WTC11 (cell line): ENCODE data around the gene ATG7. TPM values are rescaled to one million over a fixed set of nuclear protein-coding genes. Genes with fewer than 3 reads are reported as not detected.

Experiments
- ATAC-seq: fragments of 200-7000 bp; cut with Tn5 transposase; 2 replicates; pipeline ENCODE4 v1.10.0; 2021; ENCODE audit warnings: mild to moderate bottlenecking, moderate library complexity
- CTCF ChIA-PET: fragments of 300-600 bp; sonication (Branson Sonifier 250); formaldehyde crosslinking; loops from one replicate; lab custom pipeline; 2021; ENCODE audit warnings: antibody characterized with exemption; lab: Charles Lee
- POLR2A ChIA-PET: fragments of 350-600 bp; sonication (Branson Sonifier 250); formaldehyde crosslinking; loops from one replicate; lab custom pipeline; 2021; ENCODE audit warnings: antibody characterized with exemption; lab: Charles Lee
- DNase-seq: peaks from one replicate; pipeline ENCODE4 v3.0.0; 2021; ENCODE audit warnings: low spot score
- H3K27ac Mint-ChIP-seq: 2 replicates; pipeline ENCODE4 v1.8.0; 2021; ENCODE audit warnings: mixed read lengths
- H3K27me3 Mint-ChIP-seq: 2 replicates; pipeline ENCODE4 v1.8.0; 2021; ENCODE audit warnings: low read depth, mild to moderate bottlenecking, moderate library complexity, mixed read lengths
- H3K36me3 Mint-ChIP-seq: 2 replicates; pipeline ENCODE4 v1.8.0; 2021; ENCODE audit warnings: mixed read lengths
- H3K4me1 Mint-ChIP-seq: 2 replicates; pipeline ENCODE4 v1.8.0; 2022; ENCODE audit warnings: mixed read lengths
- H3K4me3 Mint-ChIP-seq: 2 replicates; pipeline ENCODE4 v1.8.0; 2021; ENCODE audit warnings: mild to moderate bottlenecking, moderate library complexity, mixed read lengths
- H3K9me3 Mint-ChIP-seq: 2 replicates; pipeline ENCODE4 v1.8.0; 2021; ENCODE audit warnings: mixed read lengths
- CREB1 ChIP-seq: sonication (generic); formaldehyde crosslinking; IDR thresholded peaks from 2 replicates; pipeline ENCODE4 v1.8.0; 2023; ENCODE audit warnings: mild to moderate bottlenecking, missing genetic modification reagents
- FOXK1 ChIP-seq: sonication (generic); formaldehyde crosslinking; IDR thresholded peaks from 2 replicates; pipeline ENCODE4 v1.8.0; 2022; ENCODE audit warnings: mild to moderate bottlenecking, moderate library complexity, missing genetic modification reagents
- NR2C2 ChIP-seq: sonication (generic); formaldehyde crosslinking; IDR thresholded peaks from 2 replicates; pipeline ENCODE4 v1.8.0; 2022; ENCODE audit warnings: mild to moderate bottlenecking, missing genetic modification reagents
- OVOL2 ChIP-seq: fragments of 250-450 bp; sonication (Bioruptor Pico); IDR thresholded peaks from 2 replicates; pipeline ENCODE4 v1.9.0; 2021; ENCODE audit warnings: mild to moderate bottlenecking, borderline replicate concordance
- RELA ChIP-seq: sonication (generic); formaldehyde crosslinking; IDR thresholded peaks from 2 replicates; pipeline ENCODE4 v1.8.1; 2022; ENCODE audit warnings: missing genetic modification reagents, mild to moderate bottlenecking, borderline replicate concordance
- RORB ChIP-seq: fragments of 250-450 bp; sonication (Bioruptor Pico); IDR thresholded peaks from 2 replicates; pipeline ENCODE4 v1.9.0; 2021; ENCODE audit warnings: mild to moderate bottlenecking
- SP1 ChIP-seq: sonication (generic); formaldehyde crosslinking; conservative IDR thresholded peaks from 2 replicates; pipeline ENCODE4 v1.8.1; 2022; ENCODE audit warnings: missing genetic modification reagents
- TCF7 ChIP-seq: sonication (generic); formaldehyde crosslinking; IDR thresholded peaks from 2 replicates; pipeline ENCODE4 v1.8.0; 2022; ENCODE audit warnings: mild to moderate bottlenecking, low read depth, missing genetic modification reagents, moderate library complexity
- ZNF219 ChIP-seq: sonication (generic); formaldehyde crosslinking; IDR thresholded peaks from 2 replicates; pipeline ENCODE4 v1.8.0; 2023; ENCODE audit warnings: missing genetic modification reagents, mild to moderate bottlenecking, borderline replicate concordance
- ZNF416 ChIP-seq: fragments of 250-450 bp; sonication (Bioruptor Pico); IDR thresholded peaks from 2 replicates; pipeline ENCODE4 v1.9.0; 2021; ENCODE audit warnings: mild to moderate bottlenecking, inconsistent platforms
- ZNF423 ChIP-seq: fragments of 250-450 bp; sonication (Bioruptor Pico); IDR thresholded peaks from 2 replicates; pipeline ENCODE4 v2.1.2; 2022; ENCODE audit warnings: mild to moderate bottlenecking, moderate library complexity
- ZNF671 ChIP-seq: fragments of 250-450 bp; sonication (Bioruptor Pico); IDR thresholded peaks from 2 replicates; pipeline ENCODE4 v1.8.0; 2021; ENCODE audit warnings: mild to moderate bottlenecking
- total RNA-seq: library from RNA; stranded (reverse); gene quantifications from 3 replicates; pipeline ENCODE4 v1.2.3, GENCODE V29; 2021
- TF ChIP-seq, protein P1 (sequence below): fragments of 250-450 bp; sonication (Bioruptor Pico); IDR thresholded peaks from 2 replicates; pipeline ENCODE4 v1.9.0; 2021; ENCODE audit warnings: mild to moderate bottlenecking
- TF ChIP-seq, protein P2 (sequence below): sonication (generic); formaldehyde crosslinking; IDR thresholded peaks from 2 replicates; pipeline ENCODE4 v1.8.0; 2022; ENCODE audit warnings: mild to moderate bottlenecking, missing genetic modification reagents
- TF ChIP-seq, protein P3 (sequence below): sonication (generic); formaldehyde crosslinking; IDR thresholded peaks from 2 replicates; pipeline ENCODE4 v1.8.1; 2022; ENCODE audit warnings: low read depth, mild to moderate bottlenecking, moderate library complexity, missing genetic modification reagents, borderline replicate concordance
- TF ChIP-seq, protein P4 (sequence below): sonication (generic); formaldehyde crosslinking; IDR thresholded peaks from 2 replicates; pipeline ENCODE4 v1.8.1; 2023; ENCODE audit warnings: mild to moderate bottlenecking, missing genetic modification reagents, moderate library complexity
- TF ChIP-seq, protein P5 (sequence below): sonication (generic); formaldehyde crosslinking; IDR thresholded peaks from 2 replicates; pipeline ENCODE4 v1.8.1; 2023; ENCODE audit warnings: mild to moderate bottlenecking, missing genetic modification reagents, borderline replicate concordance
- TF ChIP-seq, protein P6 (sequence below): fragments of 200-600 bp; IDR thresholded peaks from 2 replicates; pipeline ENCODE4 v1.8.0; 2022; ENCODE audit warnings: antibody characterized with exemption

Gene ATG7
- total RNA-seq, 1 experiment from 2014 or later = 17.5 TPM

DNA sequence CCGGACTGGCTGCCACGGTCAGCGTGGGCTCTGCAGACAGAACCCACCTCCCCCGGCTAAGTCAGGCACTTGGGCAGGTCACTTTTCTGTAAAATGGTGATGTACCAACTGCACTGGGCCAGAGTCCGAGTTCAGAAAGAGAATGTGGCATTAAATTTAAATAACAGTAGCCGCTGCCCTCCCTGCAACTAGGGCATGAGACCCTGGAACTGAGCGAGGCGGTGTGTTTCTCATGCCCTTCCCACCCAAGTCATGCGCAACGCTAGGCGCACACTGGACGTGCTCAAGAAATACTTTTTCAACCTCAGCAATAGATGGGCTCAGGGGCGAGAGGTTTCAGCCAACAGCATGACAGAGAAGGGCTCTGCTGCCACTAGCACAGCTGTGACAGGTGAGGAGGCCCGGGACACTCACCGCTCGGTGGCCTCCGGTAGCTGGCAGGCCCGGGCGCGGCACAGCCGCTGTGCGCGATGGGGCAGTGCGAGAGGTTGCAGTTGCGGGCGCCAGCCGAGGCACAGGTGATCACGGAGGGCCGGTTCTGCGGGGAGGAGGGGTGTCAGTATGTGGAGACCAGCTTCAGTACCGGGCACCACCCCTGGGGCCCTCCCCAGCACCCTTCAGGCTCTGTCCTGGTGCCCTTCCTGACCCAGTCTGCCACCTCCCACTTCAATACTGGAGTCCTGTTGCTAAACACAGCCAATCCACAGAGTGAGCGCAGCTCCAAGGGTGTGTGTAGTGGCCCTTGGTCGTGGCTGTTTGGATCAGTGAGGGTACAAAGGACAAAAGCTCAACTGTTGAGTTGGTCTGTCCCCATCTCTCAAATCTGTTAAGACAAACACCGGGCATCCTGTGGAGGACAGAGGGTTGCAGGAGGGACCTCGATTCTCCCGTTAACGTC lies 287.0 kb downstream of the ATG7 start (continued):
- TF ChIP-seq CREB1 (CRISPR knock-in tag) = no peak
- no peak for TF ChIP-seq ZNF423 (CRISPR knock-in tag)
- TF ChIP-seq, protein P1, sequence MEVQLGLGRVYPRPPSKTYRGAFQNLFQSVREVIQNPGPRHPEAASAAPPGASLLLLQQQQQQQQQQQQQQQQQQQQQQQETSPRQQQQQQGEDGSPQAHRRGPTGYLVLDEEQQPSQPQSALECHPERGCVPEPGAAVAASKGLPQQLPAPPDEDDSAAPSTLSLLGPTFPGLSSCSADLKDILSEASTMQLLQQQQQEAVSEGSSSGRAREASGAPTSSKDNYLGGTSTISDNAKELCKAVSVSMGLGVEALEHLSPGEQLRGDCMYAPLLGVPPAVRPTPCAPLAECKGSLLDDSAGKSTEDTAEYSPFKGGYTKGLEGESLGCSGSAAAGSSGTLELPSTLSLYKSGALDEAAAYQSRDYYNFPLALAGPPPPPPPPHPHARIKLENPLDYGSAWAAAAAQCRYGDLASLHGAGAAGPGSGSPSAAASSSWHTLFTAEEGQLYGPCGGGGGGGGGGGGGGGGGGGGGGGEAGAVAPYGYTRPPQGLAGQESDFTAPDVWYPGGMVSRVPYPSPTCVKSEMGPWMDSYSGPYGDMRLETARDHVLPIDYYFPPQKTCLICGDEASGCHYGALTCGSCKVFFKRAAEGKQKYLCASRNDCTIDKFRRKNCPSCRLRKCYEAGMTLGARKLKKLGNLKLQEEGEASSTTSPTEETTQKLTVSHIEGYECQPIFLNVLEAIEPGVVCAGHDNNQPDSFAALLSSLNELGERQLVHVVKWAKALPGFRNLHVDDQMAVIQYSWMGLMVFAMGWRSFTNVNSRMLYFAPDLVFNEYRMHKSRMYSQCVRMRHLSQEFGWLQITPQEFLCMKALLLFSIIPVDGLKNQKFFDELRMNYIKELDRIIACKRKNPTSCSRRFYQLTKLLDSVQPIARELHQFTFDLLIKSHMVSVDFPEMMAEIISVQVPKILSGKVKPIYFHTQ (CRISPR knock-in tag) = no peak
- TF ChIP-seq, protein P2, sequence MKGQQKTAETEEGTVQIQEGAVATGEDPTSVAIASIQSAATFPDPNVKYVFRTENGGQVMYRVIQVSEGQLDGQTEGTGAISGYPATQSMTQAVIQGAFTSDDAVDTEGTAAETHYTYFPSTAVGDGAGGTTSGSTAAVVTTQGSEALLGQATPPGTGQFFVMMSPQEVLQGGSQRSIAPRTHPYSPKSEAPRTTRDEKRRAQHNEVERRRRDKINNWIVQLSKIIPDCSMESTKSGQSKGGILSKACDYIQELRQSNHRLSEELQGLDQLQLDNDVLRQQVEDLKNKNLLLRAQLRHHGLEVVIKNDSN (CRISPR knock-in tag) = no peak
- TF ChIP-seq OVOL2 (CRISPR knock-in tag) = no peak
- TF ChIP-seq RELA (CRISPR knock-in tag) = no peak
- TF ChIP-seq, protein P3, sequence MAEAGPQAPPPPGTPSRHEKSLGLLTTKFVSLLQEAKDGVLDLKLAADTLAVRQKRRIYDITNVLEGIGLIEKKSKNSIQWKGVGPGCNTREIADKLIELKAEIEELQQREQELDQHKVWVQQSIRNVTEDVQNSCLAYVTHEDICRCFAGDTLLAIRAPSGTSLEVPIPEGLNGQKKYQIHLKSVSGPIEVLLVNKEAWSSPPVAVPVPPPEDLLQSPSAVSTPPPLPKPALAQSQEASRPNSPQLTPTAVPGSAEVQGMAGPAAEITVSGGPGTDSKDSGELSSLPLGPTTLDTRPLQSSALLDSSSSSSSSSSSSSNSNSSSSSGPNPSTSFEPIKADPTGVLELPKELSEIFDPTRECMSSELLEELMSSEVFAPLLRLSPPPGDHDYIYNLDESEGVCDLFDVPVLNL (CRISPR knock-in tag) = no peak
- TF ChIP-seq, protein P4, sequence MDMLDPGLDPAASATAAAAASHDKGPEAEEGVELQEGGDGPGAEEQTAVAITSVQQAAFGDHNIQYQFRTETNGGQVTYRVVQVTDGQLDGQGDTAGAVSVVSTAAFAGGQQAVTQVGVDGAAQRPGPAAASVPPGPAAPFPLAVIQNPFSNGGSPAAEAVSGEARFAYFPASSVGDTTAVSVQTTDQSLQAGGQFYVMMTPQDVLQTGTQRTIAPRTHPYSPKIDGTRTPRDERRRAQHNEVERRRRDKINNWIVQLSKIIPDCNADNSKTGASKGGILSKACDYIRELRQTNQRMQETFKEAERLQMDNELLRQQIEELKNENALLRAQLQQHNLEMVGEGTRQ = no peak
- no peak for TF ChIP-seq RORB (CRISPR knock-in tag)
- TF ChIP-seq NR2C2 = no peak
- no peak for TF ChIP-seq ZNF671 (CRISPR knock-in tag)
- TF ChIP-seq FOXK1 (CRISPR knock-in tag) = no peak

DNA sequence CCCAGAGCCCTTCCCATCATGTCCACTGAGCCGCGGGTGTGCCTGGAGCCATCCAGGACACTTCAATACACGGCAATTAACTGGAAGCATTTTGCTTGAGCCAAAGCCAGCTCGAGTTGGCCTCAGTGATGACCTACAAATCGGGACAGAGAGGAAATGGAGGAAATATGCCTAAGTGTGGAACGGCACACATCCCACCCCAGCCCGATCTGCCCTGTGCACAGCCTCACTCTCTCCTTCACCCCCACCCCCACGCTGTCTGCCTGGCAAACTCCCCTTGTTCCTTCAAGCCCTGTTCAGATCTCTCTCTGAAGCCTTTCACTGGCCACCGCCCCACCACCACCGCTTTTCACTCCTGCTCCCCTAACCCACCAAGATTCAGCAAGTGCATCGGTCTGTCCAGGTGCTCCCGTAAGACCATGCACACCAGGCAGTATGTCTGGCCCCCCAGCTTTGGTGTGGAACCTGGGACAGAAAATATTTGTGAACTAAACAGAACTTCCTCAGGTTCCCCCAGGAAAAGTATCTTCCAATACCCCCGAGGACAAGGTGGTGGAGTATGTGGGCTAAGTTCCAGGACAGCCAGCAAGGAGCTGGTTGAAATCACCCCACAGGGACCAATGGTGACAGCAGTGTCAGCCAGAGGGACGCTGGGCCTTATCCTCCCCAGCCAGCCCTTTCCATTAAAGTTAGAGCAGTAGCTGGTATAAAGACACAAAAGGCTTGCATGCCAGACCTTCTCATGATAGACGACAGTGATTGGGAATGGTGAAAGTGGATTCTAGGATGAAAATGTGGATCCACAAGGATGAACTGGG lies 287.8 kb downstream of the ATG7 start:
- ATAC-seq (no peak), DNase-seq (no peak)
- Mint-ChIP-seq H3K27me3 (no peaks in the 10 kb centered on the region), H3K27ac (peak overlapping the region; percentile 45; the same call in 1 of the 2 replicates), H3K4me1 (peaks cover 9% of the 10 kb centered on the region), H3K9me3 (no peaks in the 10 kb centered on the region), H3K4me3 (no peak overlapping the region), H3K36me3 (peaks cover 21% of the 10 kb centered on the region; the same call in 1 of the 2 replicates)
- POLR2A ChIA-PET = no interaction called here
- TF ChIP-seq ZNF416 (CRISPR knock-in tag) = no peak
- CTCF ChIA-PET = no interaction called here

DNA sequence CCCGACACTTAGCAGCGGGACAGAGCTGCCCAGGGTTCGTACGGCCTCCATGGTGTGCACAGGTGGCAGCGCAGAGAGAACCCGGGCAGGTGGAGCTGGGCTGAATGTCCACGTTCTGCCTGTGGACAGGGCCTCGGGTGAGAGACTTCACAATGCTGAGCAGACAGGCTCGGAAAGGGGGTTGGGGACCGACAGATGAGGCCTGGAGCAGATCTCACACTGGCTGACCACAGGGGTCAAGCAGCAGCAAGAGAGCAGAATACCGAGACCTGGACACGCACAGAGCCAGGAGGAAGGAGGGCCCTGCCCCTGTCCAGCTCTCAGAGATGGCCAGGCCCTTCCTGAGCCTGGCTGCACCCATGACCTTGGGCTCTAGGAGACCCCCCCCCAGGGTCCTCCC lies 288.5 kb downstream of the ATG7 start:
- Mint-ChIP-seq H3K36me3 (peaks cover 20% of the 10 kb centered on the region; the same call in 1 of the 2 replicates), H3K9me3 (no peaks in the 10 kb centered on the region), H3K27ac (peak overlapping the region; percentile 63), H3K4me1 (peaks cover 9% of the 10 kb centered on the region), H3K27me3 (no peaks in the 10 kb centered on the region), H3K4me3 (no peak overlapping the region)
- ATAC-seq (no peak), DNase-seq (no peak)
- ChIA-PET CTCF (interaction anchor here (2.3 kb wide), 1 partner anchor 182 kb away, joined by 8 read pairs; no protein-coding TSS in a partner anchor), POLR2A (no interaction called here)
- no peak for TF ChIP-seq TCF7 (CRISPR knock-in tag)
- no peak for TF ChIP-seq ZNF219
- TF ChIP-seq, protein P5, sequence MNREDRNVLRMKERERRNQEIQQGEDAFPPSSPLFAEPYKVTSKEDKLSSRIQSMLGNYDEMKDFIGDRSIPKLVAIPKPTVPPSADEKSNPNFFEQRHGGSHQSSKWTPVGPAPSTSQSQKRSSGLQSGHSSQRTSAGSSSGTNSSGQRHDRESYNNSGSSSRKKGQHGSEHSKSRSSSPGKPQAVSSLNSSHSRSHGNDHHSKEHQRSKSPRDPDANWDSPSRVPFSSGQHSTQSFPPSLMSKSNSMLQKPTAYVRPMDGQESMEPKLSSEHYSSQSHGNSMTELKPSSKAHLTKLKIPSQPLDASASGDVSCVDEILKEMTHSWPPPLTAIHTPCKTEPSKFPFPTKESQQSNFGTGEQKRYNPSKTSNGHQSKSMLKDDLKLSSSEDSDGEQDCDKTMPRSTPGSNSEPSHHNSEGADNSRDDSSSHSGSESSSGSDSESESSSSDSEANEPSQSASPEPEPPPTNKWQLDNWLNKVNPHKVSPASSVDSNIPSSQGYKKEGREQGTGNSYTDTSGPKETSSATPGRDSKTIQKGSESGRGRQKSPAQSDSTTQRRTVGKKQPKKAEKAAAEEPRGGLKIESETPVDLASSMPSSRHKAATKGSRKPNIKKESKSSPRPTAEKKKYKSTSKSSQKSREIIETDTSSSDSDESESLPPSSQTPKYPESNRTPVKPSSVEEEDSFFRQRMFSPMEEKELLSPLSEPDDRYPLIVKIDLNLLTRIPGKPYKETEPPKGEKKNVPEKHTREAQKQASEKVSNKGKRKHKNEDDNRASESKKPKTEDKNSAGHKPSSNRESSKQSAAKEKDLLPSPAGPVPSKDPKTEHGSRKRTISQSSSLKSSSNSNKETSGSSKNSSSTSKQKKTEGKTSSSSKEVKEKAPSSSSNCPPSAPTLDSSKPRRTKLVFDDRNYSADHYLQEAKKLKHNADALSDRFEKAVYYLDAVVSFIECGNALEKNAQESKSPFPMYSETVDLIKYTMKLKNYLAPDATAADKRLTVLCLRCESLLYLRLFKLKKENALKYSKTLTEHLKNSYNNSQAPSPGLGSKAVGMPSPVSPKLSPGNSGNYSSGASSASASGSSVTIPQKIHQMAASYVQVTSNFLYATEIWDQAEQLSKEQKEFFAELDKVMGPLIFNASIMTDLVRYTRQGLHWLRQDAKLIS = no peak
- TF ChIP-seq SP1 (CRISPR knock-in tag) = no peak
- TF ChIP-seq, protein P6, sequence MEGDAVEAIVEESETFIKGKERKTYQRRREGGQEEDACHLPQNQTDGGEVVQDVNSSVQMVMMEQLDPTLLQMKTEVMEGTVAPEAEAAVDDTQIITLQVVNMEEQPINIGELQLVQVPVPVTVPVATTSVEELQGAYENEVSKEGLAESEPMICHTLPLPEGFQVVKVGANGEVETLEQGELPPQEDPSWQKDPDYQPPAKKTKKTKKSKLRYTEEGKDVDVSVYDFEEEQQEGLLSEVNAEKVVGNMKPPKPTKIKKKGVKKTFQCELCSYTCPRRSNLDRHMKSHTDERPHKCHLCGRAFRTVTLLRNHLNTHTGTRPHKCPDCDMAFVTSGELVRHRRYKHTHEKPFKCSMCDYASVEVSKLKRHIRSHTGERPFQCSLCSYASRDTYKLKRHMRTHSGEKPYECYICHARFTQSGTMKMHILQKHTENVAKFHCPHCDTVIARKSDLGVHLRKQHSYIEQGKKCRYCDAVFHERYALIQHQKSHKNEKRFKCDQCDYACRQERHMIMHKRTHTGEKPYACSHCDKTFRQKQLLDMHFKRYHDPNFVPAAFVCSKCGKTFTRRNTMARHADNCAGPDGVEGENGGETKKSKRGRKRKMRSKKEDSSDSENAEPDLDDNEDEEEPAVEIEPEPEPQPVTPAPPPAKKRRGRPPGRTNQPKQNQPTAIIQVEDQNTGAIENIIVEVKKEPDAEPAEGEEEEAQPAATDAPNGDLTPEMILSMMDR = no peak
